ENCODE measurements around the gene PMM2.
"Not testable (repeated sequence)": the region's sequence is repeated elsewhere in the genome, so short reads cannot be mapped to it uniquely, and the experiment has no call there.

The PMM2 gene

DNA sequence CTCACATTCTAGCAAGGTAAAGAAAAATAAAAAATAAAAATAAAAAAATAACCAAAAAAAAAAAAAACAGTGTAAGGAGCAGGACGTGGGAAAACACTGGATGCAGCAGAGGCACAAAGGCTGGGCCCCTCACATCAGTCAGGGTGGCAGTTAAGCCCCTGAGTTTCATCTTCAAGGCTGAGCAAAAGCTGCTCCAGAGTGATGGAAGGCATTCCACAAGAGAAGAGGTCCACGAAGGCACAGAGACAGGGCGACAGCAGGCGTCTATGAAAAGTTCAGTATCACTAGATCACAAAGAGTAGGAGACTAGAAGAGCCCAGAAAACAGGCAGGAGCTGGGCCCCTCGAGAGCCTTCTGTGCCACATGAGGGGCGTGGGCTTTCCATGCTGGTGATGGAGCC is 12.2 kb upstream of the PMM2 start:
- DNase-seq, result no peak

DNA sequence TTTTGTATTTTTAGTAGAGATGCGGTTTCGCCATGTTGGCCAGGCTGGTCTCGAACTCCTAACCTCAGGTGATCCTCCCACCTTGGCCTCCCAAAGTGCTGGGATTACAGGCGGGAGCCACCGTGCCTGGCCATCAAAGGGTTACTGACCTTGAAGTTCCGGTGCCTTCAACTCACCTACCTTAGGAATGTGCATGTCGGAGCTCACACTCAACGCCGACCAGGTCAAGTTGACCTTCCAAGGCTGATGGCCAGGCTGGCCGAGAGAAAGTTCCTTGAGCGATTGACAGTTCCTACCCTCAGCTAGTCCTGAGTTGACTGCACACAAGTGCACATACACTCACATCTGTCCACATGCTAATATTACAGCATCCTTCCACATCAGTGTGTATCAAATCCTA is 11.3 kb upstream of the PMM2 start:
- not testable (repeated sequence) for DNase-seq

DNA sequence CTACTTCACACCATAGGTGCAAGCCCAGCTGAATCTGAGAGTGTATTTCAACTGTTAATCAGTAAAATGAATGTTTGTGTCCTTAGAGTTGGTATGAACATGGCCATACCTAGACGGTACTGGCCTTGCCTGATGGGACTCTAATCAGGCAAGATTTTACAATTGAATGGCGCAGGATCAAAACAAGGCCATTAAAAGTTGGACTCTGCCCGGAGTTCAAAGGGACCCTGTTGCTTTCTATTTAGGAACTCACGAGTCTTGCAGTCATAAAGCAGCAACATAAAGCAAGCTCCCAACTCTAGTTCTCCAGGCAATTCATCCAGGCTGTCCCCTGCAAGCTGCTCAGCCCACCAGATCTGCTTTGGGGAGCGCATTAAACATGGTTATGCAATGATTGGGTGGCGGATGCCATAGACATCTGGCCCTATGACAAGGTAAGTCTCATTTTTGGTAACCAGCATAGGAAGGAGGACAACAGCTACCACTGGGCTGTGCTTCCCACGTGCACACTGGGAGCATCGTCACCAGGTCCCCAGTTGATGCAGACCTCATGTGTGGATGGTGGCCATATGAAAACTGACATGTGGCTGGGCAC is 9.0 kb upstream of the PMM2 start:
- DNase-seq, result no peak

DNA sequence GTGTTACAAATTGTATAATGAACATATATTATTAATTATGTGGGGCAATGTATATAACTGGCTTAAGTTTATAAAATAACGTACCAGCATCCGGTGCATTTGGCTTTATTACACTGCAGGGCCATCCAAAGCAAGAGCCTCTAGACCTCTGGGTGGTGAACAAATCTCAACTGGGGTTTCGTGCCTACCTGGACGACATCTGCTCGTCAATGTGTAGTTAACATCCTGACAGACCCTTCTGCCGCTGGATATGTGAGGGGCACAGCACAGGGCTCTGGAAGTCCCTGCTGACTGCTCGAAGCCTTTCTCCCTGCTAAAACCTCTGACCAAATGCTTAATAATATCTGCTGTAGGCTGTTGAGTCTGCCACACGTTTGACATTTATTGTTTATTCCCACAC is 2.5 kb upstream of the PMM2 start:
- no peak for DNase-seq

DNA sequence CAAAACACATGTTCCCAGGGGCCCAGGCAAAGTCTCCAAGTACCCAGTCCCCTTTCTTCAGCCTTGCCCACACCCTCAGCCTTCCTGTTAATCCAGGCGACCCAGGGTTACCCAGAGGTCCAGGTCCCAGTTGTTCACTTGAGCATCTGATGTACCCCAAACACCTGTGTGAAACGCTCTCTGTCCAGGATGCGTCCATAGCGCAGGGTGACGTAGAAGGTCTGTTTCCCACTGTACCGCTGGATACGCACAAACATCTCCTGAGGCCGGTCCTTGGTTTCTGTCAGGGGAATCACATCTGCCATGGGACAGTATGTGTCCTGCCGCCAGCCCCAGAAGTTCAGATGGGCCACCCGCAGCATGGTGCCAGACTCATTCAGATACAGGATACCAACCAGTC is 1.8 kb upstream of the PMM2 start:
- no peak for DNase-seq

DNA sequence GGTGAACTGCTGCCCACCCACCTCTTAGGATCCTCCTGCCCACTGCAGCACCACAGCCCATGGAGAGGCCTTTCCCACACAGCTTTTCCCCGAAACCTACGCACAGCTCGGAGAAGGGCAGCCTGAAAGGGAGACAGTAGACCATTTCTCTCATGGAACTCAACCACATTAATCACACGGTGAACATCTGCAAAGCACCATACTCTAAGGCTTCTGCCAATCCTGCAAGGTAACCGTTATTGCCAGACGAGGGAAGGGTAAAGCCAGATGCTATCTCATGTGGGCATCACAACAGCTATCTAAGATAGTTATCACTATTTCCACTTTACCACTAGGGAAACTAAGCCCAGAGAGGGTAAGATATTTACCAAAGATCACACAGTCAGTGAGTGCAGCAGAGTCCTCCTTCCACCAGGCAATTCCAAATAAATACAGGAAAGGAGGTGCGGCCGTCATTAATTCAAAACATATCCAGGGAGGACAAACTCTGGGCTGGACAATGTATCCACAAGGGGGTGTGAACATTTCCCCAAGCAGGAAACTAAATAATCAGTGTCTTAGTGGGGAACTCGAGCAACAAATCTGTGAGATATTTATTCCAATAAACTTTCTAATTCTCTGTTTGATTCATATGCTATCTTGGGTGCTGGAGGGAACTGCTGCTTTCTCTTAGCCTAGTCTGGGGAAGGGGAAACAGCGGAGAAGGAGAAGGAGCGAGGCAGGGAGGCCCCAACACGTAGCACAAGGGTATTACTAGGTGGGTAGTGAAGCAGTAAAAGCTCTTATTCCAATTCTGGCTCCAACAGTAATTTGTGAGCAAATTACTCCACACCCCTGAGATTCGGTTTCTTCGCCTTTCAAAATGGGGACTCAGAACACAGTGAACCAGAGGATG is 923 bp upstream of the PMM2 start:
- no peak for DNase-seq

DNA sequence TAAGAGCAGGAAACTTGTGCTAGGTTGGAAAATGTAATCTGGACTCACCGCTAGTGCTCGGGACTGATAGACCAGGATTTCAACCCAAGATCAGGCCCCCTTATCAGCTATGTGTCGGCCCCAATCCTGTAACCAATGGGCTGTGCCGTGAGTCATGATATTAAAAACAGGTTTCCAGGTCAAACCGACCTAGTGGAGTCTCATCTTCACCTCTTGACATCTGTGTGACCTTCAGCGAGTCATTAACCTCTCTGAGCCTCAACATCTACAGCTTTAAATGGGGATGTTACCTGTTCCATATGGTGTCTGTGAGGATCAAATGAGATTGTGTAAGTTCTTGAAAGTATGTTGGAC is 512 bp downstream of the PMM2 start:
- peak; percentile 24 for DNase-seq

DNA sequence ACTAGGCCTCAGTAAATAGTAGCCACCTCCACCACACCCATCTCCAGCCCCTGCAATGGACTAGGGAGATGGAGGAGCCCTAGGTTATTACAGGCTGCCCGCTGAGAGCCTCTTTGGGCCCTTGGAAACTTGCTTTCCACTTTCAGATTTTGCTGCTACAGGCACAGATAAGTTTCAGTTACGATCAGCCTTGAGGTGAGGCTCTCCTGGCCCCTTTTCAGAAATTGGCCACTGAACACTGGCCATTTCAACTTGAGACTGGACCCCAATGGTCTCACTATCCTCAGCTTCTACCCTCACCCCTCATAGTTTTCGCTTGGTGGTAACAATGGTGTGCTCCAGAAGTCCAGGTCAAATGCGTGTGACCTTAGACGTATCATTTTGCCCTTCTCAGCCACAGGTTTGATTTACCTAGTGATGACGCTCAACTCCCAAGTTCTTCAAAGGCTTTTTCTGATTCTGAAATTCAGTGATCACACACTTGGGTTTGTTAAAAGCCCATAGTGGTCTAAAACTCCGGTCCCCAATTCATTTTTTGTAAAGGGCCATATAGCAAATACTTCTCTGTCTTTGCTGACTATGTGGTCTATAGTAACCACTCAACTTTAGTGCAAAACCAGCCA is 1.0 kb downstream of the PMM2 start:
- no peak for DNase-seq

DNA sequence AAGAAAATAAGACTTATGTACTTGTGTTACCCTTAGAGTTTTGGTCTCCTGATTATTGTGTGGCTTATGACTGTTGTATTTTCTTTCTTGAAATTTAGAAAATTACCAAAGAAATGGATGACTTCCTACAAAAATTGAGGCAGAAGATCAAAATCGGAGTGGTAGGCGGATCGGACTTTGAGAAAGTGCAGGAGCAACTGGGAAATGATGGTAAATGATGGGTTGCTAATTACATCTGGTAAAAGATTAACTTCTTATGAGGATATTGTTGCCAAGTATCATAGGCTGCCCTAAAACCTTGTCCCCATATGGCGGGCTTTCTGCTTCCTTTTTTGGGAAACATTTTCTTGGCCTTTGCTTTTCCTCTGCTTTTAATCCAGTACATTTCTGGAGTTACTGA is 4.1 kb downstream of the PMM2 start:
- no peak for DNase-seq

DNA sequence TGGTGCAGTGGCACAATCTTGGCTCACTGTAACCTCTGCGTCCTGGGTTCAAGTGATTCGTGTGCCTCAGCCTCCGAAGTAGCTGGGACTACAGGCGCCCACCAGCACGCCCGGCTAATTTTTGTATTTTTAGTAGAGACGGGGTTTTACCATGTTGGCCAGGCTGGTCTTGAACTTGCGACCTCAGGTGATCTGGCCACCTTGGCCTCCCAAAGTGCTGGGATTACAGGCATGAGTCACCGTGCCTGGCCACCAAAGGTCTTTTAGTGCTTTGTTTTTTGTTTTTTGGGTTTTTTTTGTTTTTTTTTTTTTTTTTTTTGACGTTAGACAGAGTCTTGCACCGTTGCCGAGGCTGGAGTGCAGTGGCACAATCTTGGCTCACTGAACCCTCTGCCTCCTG is 6.1 kb downstream of the PMM2 start:
- not testable (repeated sequence) for DNase-seq

DNA sequence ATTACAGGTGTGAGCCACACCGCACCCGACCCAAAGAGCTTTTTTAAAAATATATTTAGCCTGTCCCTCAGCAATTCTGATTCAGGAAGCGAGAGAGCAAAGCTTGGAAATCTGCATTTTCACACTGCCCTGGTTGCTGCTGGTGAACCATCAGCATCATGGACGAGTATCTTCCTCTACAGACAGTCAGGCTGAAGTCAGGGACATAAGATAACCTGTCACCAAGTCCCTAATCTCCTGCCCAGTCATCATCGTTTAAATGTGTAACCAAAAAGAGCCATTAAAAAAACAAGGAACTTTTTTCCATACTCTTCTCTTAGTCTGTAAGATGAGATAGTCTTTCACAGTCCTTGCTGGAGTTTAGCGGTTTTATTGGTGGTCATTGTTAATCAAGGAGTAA is 6.7 kb downstream of the PMM2 start:
- no peak for DNase-seq

DNA sequence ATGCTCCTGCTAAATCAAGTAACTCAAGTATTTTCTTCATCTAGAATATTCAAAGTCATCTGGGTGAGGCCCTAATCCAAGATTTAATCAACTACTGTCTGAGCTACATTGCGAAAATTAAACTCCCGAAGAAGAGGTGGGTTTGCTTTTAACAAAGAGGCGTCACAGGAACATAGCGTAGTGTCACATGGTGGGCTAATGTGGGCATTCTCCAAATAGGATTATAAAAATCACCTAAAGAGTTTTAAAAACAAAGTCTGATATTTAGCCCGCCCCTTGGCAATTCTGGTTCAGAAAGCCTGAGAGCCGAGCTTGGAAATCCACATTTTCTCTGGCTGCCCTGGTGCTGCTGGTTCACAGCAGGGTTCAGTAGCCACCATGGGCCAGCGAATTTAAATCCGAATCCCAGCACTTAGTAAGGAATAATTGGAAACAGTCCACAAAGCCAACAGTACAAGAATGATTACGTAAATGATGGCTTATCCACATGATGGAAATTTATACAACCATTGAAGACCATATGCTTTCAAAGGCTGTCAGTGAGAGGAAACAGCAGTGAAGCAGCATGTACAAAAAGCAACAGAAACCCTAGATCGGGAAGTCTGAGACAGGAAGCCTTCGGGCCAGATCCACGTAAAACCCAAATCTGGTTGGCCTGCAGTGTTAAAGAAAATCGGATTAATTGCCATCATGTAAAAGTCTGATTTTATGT is 8.8 kb downstream of the PMM2 start:
- no peak for DNase-seq

DNA sequence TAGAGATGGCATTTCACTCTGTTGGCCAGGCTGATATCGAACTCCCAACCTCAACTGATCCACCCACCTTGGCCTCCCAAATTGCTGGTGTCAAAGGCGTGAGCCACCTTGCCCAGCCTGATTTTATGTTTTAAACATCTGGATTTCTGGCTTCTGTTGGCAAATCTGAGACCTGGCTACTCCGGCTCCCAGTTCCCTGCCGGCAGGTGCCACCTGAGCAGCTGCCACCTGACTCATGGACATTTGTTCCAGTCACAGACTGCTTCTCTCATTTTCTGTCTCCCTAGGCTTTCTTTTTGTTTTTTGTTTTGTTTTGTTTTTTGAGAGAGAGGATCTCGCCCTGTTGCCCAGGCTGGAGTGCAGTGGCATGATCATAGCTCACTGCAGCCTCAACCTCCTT is 9.6 kb downstream of the PMM2 start:
- DNase-seq, result no peak

DNA sequence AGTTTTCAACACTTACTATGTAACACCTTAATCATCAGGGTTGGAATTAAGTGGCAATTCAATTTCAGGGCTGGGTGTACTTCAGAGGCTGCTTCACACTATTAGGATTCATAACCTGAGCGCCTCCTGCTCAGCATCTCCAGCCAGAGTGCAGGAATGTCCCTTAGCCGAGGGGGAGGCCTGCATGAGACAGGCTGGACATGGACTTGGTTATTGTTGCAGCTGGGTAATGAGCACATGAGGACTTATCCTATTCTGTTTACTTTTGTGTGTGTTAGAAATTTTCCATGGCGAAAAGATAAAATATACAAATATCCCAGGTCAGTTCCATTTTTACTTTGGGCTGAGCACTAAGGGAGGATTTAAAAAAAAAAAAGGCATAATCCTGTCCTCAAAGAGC is 10.4 kb downstream of the PMM2 start:
- DNase-seq, result no peak

DNA sequence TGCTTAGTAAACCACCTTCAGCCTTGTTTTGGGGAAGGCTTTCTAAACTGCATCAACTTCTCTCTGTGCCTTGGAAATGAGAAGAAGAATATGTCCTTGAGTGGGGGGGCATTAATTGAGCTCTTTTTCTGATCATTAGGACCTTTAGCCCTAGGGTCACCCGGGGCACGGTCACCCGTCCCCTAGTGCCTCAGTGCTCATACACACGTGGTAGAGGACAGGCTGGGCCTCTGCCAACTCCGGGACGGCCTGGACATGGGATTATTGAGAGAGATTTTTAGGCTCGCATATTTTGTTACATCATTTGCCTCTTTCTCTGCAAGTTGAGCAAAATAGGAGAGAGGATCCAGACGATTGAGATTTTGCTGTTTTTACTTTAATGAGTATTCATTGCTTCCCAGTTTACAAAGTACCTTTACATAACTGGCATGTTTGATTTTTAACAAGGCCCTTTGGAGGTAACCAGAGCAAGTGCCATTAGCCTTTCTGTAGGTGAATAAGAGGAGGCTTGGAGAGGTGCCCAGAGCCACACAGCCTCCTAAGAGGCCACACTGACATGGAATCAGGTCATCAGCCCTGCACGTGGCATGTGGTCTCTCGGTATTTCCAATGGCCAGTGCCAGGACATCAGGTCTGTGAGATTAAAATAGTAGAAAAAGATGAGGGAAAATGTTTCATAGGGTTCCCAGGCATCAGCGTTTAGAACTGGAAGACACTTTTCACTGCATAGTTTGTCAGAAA is 11.1 kb downstream of the PMM2 start:
- DNase-seq, result no peak

DNA sequence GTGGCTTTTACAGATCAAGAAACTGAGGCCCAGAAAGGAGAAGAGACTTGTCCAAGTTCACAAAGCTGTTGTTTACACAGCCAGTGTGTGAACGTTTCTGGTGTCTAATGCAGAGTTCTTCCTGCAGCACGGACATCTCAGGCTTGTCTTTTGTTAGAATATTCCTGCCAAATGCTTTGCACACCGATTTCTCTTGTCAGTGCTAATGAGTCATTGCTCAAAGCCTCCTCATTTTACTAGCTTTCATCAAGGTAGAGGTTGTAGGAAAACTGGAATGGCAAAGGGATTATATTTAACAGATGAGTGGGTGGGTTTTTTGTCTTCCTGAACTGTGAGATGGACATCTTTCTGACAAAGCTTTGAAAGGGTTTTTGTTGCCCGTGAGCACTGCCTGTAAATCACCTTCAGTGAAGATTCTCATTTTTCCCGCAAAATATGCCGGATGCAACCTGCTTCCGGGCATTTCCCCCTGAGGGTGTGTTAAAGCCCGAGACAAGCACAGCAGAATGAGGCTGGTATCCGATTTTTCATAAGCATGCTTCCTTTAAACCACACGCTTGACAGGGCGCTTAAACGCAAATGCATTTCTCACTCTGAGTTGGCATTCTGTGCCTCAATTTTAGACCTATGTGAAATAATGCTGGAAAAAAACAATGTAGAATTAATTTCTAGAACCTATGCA is 14.7 kb downstream of the PMM2 start:
- DNase-seq, result no peak

DNA sequence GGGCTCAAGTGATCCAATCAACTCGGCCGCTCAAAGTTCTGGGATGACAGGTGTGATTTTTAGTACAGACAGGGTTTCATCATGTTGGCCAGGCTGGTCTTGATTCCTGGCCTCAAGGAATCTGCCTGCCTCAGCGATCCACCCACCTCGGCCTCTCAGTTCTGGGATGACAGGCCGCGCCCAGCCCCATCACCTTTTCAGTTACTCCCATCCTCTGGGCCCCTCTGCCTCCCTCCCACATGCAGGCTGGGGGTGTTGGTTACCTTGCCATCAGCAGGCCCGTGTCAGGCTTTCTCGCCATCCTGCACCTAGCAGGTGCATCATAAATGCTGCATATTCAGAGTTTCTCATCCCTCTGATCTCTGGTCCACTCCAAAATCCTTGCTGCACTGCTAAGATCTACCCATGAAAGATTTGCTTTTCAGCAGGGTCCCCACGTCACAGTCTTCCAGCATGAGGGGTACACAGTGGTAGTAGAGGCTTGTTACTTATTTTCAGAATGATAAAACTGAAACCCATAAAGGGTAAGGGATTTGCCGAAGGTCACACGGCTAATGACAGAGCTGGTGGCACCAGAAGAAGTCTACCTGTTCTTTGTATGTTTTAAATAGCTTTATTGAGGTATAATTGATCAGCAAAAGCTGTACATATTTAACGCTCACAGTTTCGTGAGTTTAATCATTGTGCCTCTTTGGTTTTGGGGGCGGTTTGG is 16.6 kb downstream of the PMM2 start:
- no peak for DNase-seq

DNA sequence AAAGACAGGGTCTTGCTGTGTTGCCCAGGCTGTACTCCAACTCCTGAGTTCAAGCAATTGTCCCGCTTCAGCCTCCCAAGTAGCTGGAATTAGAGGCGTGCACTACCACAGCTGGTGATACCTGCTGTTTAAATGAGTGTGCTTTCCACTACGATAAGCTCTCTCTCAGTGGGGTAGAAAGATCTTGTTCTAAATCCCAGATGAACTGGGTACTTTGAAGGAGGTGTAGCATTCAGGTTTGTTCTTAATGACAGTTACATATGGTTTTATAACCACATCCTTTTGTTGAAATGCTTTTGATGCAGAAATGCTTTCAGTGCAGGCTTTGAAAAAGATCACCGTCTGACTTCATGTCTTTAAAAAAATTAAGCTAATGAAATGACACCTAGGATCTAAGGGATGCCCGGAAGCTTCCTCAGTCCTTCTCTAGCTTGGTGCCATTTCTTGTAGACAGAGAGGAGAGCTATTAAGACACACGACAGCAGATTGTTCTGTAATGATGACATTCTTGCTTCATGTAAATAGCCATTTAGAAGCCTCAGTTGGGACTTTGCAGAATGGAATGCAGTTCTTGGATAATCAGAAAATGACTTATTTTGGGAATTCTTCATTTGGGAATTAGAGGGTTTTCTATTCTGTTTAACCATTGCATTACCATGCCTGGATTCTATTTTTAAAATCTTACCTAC is 19.5 kb downstream of the PMM2 start:
- DNase-seq, result no peak

DNA sequence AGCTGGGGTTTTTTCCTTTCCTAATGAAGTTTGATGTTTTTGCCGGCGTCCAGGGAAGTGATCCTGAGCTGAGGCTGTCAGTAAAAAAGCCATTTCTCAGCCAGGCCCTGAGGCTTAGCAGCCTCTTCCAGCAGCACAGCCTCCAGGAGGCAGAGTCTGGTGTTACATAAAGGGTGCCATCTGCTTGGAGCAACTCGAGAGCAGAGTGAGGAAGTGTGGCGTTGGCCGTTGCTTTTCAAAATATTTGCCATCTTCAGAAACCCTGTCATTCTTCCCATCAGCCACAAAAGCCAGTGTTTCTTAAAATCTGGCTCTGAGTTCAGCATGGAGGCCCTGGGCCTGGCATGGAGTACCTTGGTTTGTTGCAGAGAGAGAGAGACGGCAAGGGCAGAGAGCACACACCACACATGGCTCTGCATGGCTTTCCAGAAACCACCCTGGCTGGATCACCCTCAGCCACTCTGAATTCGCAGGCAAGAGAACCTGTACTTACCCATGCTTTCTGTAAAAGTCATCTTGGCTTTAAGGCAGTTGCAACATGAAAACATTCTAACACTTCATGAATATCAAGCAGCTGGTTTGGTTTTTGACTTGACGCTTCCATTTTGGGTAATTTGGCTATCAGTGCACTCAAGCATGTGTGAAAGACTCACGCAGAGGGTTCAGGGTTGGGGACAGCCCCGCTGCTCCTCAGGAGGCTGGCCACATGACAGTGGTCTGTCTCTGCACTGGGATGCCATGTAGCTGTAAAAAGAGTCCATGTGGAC is 21.0 kb downstream of the PMM2 start:
- DNase-seq, result no peak

DNA sequence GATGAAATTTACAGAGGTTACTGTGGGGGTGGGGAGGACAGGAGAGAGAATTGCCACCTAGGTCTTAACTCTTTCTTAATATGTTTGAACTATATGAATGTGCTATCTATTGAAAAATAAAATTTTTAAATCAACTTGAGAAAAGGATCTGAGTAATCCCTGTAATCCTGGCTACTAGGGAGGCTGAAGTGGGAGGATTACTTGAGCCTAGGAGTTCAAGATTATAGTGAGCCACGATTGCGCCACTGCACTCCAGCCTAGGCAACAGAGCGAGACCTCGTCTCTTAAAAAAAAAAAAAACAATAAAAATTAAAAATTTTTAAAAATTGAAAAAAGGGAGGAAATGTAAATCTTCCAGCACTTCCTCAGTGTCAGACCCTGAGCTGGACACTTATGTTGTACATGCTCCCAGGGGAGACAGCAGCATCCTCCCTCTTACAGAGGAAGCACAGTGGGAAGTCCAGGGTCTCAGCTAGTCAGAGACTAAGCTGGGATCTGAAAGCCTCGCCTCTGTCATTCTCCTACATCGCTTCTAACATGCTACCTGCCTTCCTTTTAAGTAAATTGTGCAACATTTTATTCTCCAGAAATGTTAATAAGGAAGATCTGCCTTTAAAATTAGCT is 21.9 kb downstream of the PMM2 start:
- DNase-seq, result no peak

All from kidney glomerular epithelial cell (primary cell).